ENCODE data around the gene RTTN. TPM values are rescaled to one million over a fixed set of nuclear protein-coding genes. Genes with fewer than 3 reads are reported as not detected.
A peak's percentile ranks its signal among the peaks of the same experiment; 100 is the strongest.

The RTTN gene
- total and polyA plus RNA-seq, 9 of the 15 experiments (the other 6 are each of a cell fraction or from before 2014, with no cell fraction given) = 3.1 to 18.3 (median 10.6) TPM

GRCh38 chr18:69974365-69974764 is 231.1 kb downstream of the RTTN start:
- CTCF ChIA-PET (ENCODE audit: low intra/inter-chr PET ratio) = no interaction called here
- H3K79me2 ChIP-seq (ENCODE audit: control insufficient read depth, insufficient read depth, low read length) = no peaks in the 10 kb centered on the region
- no peaks in the 10 kb centered on the region for H4K20me1 ChIP-seq (replicated peaks; ENCODE audit: control insufficient read depth, insufficient read depth, low read length)
- 100% methylated on average over 1 of the region's 1 CpG for WGBS (ENCODE audit: insufficient coverage, low coverage, missing lambda C conversion rate)
- intact Hi-C loops (cut with micrococcal nuclease) = no loop called here
- ATAC-seq (no peak), FAIRE-seq (no peak), DNase-seq (ENCODE audit: extremely low read depth in 1 of 4, low spot score in 3 of 4) (no peak)
- no TSS peak for BruUV-seq (replicated peaks)
- no peaks in the 10 kb centered on the region; the same call in 2 of the 3 replicates for H3K36me3 ChIP-seq (ENCODE audit: control insufficient read depth, insufficient read depth, low read length)
- H3K4me1 ChIP-seq (replicated peaks in 1 of 2; ENCODE audit: control insufficient read depth in 2 of 2, insufficient read depth in 2 of 2, low read length in 2 of 2) = peaks cover 0 to 2% of the 10 kb centered on the region in 2 experiments; a peak in 2 of 5 replicates
- H3K4me3 ChIP-seq = no peak overlapping the region
- H3K27me3 ChIP-seq (ENCODE audit: control insufficient read depth in 2 of 2, insufficient read depth in 2 of 2, low read length in 2 of 2) = no peaks in the 10 kb centered on the region
- POLR2A ChIA-PET = no interaction called here
- H3K9me3 ChIP-seq (replicated peaks; ENCODE audit: control insufficient read depth, insufficient read depth, low read depth, low read length) = no peaks in the 10 kb centered on the region
- no peak overlapping the region for H2AFZ ChIP-seq (ENCODE audit: low read depth, low read length)
- no peak overlapping the region for H3K9ac ChIP-seq (ENCODE audit: insufficient read depth in 1 of 2, low read depth in 2 of 2, low read length in 2 of 2)
- no peak overlapping the region for H3K4me2 ChIP-seq (ENCODE audit: insufficient read depth, low read length)
- no peaks in the 10 kb centered on the region for H3K9me1 ChIP-seq (ENCODE audit: control insufficient read depth, insufficient read depth, low read length)
- no peak overlapping the region for H3K27ac ChIP-seq (ENCODE audit: extremely low read depth, low read depth, low read length)
- in situ Hi-C loops (cut with MboI) = no loop called here
- TF ChIP-seq CEBPB (tag; IDR thresholded peaks at IDR 0.05) (0 out of 2 replicates have a peak, but pooled peaks have one; percentile 7), ATF3 (IDR thresholded peaks at IDR 0.05) (peak; percentile 59), ATF3 (CRISPR knock-in tag; conservative IDR thresholded peaks at IDR 0.05) (no peak), FOXK1 (CRISPR knock-in tag; IDR thresholded peaks at IDR 0.05; ENCODE audit: borderline replicate concordance) (no peak), CEBPG (CRISPR knock-in tag; IDR thresholded peaks at IDR 0.05) (no peak), CEBPG (tag; conservative IDR thresholded peaks at IDR 0.05 in 1 of 2, IDR thresholded peaks at IDR 0.05 in 1 of 2) (peak in 1 of 2 experiments; percentile 36; a peak in 1 of 4 replicates), ZNF77 (CRISPR knock-in tag; IDR thresholded peaks at IDR 0.05) (no peak)
